Measurements from ENCODE around the gene RNLS.

GRCh38 chr10:88361995-88362807 lies 220.9 kb downstream of the RNLS start:
- TF ChIP-seq TCF7L2 (IDR thresholded peaks at IDR 0.05; ENCODE audit: low read depth, low read length) (no peak), CTCF (IDR thresholded peaks at IDR 0.05) (no peak), POLR2AphosphoS5 (IDR thresholded peaks at IDR 0.05; ENCODE audit: low read depth, low read length) (no peak)

Data from Panc1 (cell line).